ENCODE measurements around the gene RNPS1. TPM values are rescaled to one million over a fixed set of nuclear protein-coding genes. Genes with fewer than 3 reads are reported as not detected.

Gene RNPS1
- total and polyA plus RNA-seq, 4 donors = 95.5 to 101 (median 97.4) TPM

- Histone ChIP-seq H3K36me3 (ENCODE audit: control insufficient read depth in 1 of 2, insufficient read depth in 2 of 2, low read length in 1 of 2) (peaks cover 6 to 8% of the 10 kb centered on the region in 2 donors), H3K9me3 (ENCODE audit: control insufficient read depth, low read length) (no peaks in the 10 kb centered on the region), H3K27me3 (ENCODE audit: control insufficient read depth in 1 of 2, insufficient read depth in 2 of 2, low read length in 1 of 2) (no peaks in the 10 kb centered on the region), H3K4me3 (ENCODE audit: low read length in 2 of 2) (no peak overlapping the region), H3K4me1 (ENCODE audit: control insufficient read depth in 1 of 2, insufficient read depth in 2 of 2, low read length in 2 of 2) (no peaks in the 10 kb centered on the region), H3K27ac (ENCODE audit: low read depth in 1 of 2, low read length in 2 of 2) (no peak overlapping the region)
- intact Hi-C loops (cut with DNase I) = loop anchor here in 1 of 2 donors (10.0 kb wide), 1 partner anchor 98 kb away; the partner anchor contains the start of gene TRAF7
- ATAC-seq (ENCODE audit: low FRiP score) (no peak), DNase-seq (no peak)
- 95% methylated on average over 7 of the region's 7 CpGs for WGBS, 2 donors
These were observed 15.1 kb downstream of the RNPS1 start for GRCh38 chr16:2252806-2253148.

GRCh38 chr16:2251296-2252111 is 16.4 kb downstream of the RNPS1 start, which contains the start of gene ECI1:
ECI1 (minus strand) TSS chr16:2251587; CDS start chr16:2251566, 21 bp downstream.
- 1% methylated on average over 52 to 88 of the region's 88 CpGs for WGBS, 2 donors
- intact Hi-C loops (cut with DNase I) = loop anchor here (2.0 to 10.0 kb wide), 2 partner anchors 29 to 97 kb away; partner anchors contain the start of genes E4F1 (in 1 of the 2) and TRAF7 (in 1 of the 2)
- peaks cover 5 to 6% of the 10 kb centered on the region in 2 donors for H3K36me3 ChIP-seq (ENCODE audit: control insufficient read depth in 1 of 2, insufficient read depth in 2 of 2, low read length in 1 of 2)

GRCh38 chr16:2250652-2251295 is 17.2 kb downstream of the RNPS1 start:
- Histone ChIP-seq H3K4me1 (ENCODE audit: control insufficient read depth in 1 of 2, insufficient read depth in 2 of 2, low read length in 2 of 2) (no peaks in the 10 kb centered on the region), H3K4me3 (ENCODE audit: low read length in 2 of 2) (peak overlapping the region; percentile 79 to 98), H3K9me3 (ENCODE audit: control insufficient read depth, low read length) (no peaks in the 10 kb centered on the region), H3K36me3 (ENCODE audit: control insufficient read depth in 1 of 2, insufficient read depth in 2 of 2, low read length in 1 of 2) (peaks cover 3 to 6% of the 10 kb centered on the region in 2 donors), H3K27me3 (ENCODE audit: control insufficient read depth in 1 of 2, insufficient read depth in 2 of 2, low read length in 1 of 2) (no peaks in the 10 kb centered on the region), H3K27ac (ENCODE audit: low read depth in 1 of 2, low read length in 2 of 2) (peak overlapping the region in 1 of 2 donors; percentile 73)
- intact Hi-C loops (cut with DNase I) = loop anchor here (2.0 to 10.0 kb wide), 2 partner anchors 28 to 96 kb away; partner anchors contain the start of genes E4F1 (in 1 of the 2) and TRAF7 (in 1 of the 2)
- ATAC-seq (ENCODE audit: low FRiP score) (no peak), DNase-seq (no peak)
- WGBS, 2 donors = 2% methylated on average over 32 to 35 of the region's 35 CpGs

More at GRCh38 chr16:2251296-2252111, 16.4 kb downstream of the RNPS1 start, which contains the start of gene ECI1:
- H3K9me3 ChIP-seq (ENCODE audit: control insufficient read depth, low read length) = no peaks in the 10 kb centered on the region
- no peaks in the 10 kb centered on the region for H3K27me3 ChIP-seq (ENCODE audit: control insufficient read depth in 1 of 2, insufficient read depth in 2 of 2, low read length in 1 of 2)
- no peaks in the 10 kb centered on the region for H3K4me1 ChIP-seq (ENCODE audit: control insufficient read depth in 1 of 2, insufficient read depth in 2 of 2, low read length in 2 of 2)
- ATAC-seq (ENCODE audit: low FRiP score) = peak; percentile 98
- peak within 1 kb of the TSS; percentile 79 to 98 for H3K4me3 ChIP-seq (ENCODE audit: low read length in 2 of 2)
- DNase-seq = peak; percentile 98 to 99
- peak within 1 kb of the TSS in 1 of 2 donors; percentile 73 for H3K27ac ChIP-seq (ENCODE audit: low read depth in 1 of 2, low read length in 2 of 2)

- 80 to 88% methylated on average over 18 of the region's 18 CpGs for WGBS, 2 donors
These were observed 21.5 kb downstream of the RNPS1 start for GRCh38 chr16:2246301-2246885.

GRCh38 chr16:2244926-2245795 is 22.8 kb downstream of the RNPS1 start:
- Histone ChIP-seq H3K27ac (ENCODE audit: low read depth in 1 of 2, low read length in 2 of 2) (no peak overlapping the region), H3K4me1 (ENCODE audit: control insufficient read depth in 1 of 2, insufficient read depth in 2 of 2, low read length in 2 of 2) (no peaks in the 10 kb centered on the region), H3K36me3 (ENCODE audit: control insufficient read depth in 1 of 2, insufficient read depth in 2 of 2, low read length in 1 of 2) (peaks cover 0 to 3% of the 10 kb centered on the region in 2 donors), H3K4me3 (ENCODE audit: low read length in 2 of 2) (no peak overlapping the region), H3K9me3 (ENCODE audit: control insufficient read depth, low read length) (no peaks in the 10 kb centered on the region), H3K27me3 (ENCODE audit: control insufficient read depth in 1 of 2, insufficient read depth in 2 of 2, low read length in 1 of 2) (no peaks in the 10 kb centered on the region)
- ATAC-seq (ENCODE audit: low FRiP score) (no peak), DNase-seq (no peak)
- WGBS, 2 donors = 94% methylated on average over 30 of the region's 30 CpGs
- intact Hi-C loops (cut with DNase I) = no loop called here

More at GRCh38 chr16:2246301-2246885, 21.5 kb downstream of the RNPS1 start:
- ATAC-seq (ENCODE audit: low FRiP score) = no peak
- intact Hi-C loops (cut with DNase I) = no loop called here
- H3K27ac ChIP-seq (ENCODE audit: low read depth in 1 of 2, low read length in 2 of 2) = no peak overlapping the region
- no peak for DNase-seq
- peaks cover 0 to 3% of the 10 kb centered on the region in 2 donors for H3K36me3 ChIP-seq (ENCODE audit: control insufficient read depth in 1 of 2, insufficient read depth in 2 of 2, low read length in 1 of 2)
- no peaks in the 10 kb centered on the region for H3K9me3 ChIP-seq (ENCODE audit: control insufficient read depth, low read length)
- no peaks in the 10 kb centered on the region for H3K27me3 ChIP-seq (ENCODE audit: control insufficient read depth in 1 of 2, insufficient read depth in 2 of 2, low read length in 1 of 2)
- no peak overlapping the region for H3K4me3 ChIP-seq (ENCODE audit: low read length in 2 of 2)
- H3K4me1 ChIP-seq (ENCODE audit: control insufficient read depth in 1 of 2, insufficient read depth in 2 of 2, low read length in 2 of 2) = no peaks in the 10 kb centered on the region

GRCh38 chr16:2244301-2244700 is 23.6 kb downstream of the RNPS1 start:
- Histone ChIP-seq H3K27me3 (ENCODE audit: control insufficient read depth in 1 of 2, insufficient read depth in 2 of 2, low read length in 1 of 2) (no peaks in the 10 kb centered on the region), H3K4me3 (ENCODE audit: low read length in 2 of 2) (no peak overlapping the region), H3K4me1 (ENCODE audit: control insufficient read depth in 1 of 2, insufficient read depth in 2 of 2, low read length in 2 of 2) (no peaks in the 10 kb centered on the region), H3K36me3 (ENCODE audit: control insufficient read depth in 1 of 2, insufficient read depth in 2 of 2, low read length in 1 of 2) (peaks cover 0 to 3% of the 10 kb centered on the region in 2 donors), H3K27ac (ENCODE audit: low read depth in 1 of 2, low read length in 2 of 2) (no peak overlapping the region), H3K9me3 (ENCODE audit: control insufficient read depth, low read length) (no peaks in the 10 kb centered on the region)
- ATAC-seq (ENCODE audit: low FRiP score) (no peak), DNase-seq (no peak)
- 70 to 79% methylated on average over 17 of the region's 17 CpGs for whole genome bisulfite sequencing, 2 donors
- intact Hi-C loops (cut with DNase I) = no loop called here

GRCh38 chr16:2243781-2244180 is 24.1 kb downstream of the RNPS1 start:
- 95 to 96% methylated on average over 11 of the region's 11 CpGs for WGBS, 2 donors
- Histone ChIP-seq H3K9me3 (ENCODE audit: control insufficient read depth, low read length) (no peaks in the 10 kb centered on the region), H3K4me1 (ENCODE audit: control insufficient read depth in 1 of 2, insufficient read depth in 2 of 2, low read length in 2 of 2) (no peaks in the 10 kb centered on the region), H3K4me3 (ENCODE audit: low read length in 2 of 2) (no peak overlapping the region), H3K27ac (ENCODE audit: low read depth in 1 of 2, low read length in 2 of 2) (no peak overlapping the region), H3K36me3 (ENCODE audit: control insufficient read depth in 1 of 2, insufficient read depth in 2 of 2, low read length in 1 of 2) (peaks cover 0 to 3% of the 10 kb centered on the region in 2 donors), H3K27me3 (ENCODE audit: control insufficient read depth in 1 of 2, insufficient read depth in 2 of 2, low read length in 1 of 2) (no peaks in the 10 kb centered on the region)
- no peak for DNase-seq
- no peak for ATAC-seq (ENCODE audit: low FRiP score)
- intact Hi-C loops (cut with DNase I) = no loop called here

GRCh38 chr16:2243031-2243528 is 24.8 kb downstream of the RNPS1 start:
- intact Hi-C loops (cut with DNase I) = no loop called here
- WGBS, 2 donors = 94 to 98% methylated on average over 19 of the region's 19 CpGs
- no peak for ATAC-seq (ENCODE audit: low FRiP score)
- Histone ChIP-seq H3K4me3 (ENCODE audit: low read length in 2 of 2) (no peak overlapping the region), H3K9me3 (ENCODE audit: control insufficient read depth, low read length) (no peaks in the 10 kb centered on the region), H3K4me1 (ENCODE audit: control insufficient read depth in 1 of 2, insufficient read depth in 2 of 2, low read length in 2 of 2) (no peaks in the 10 kb centered on the region), H3K27ac (ENCODE audit: low read depth in 1 of 2, low read length in 2 of 2) (no peak overlapping the region), H3K36me3 (ENCODE audit: control insufficient read depth in 1 of 2, insufficient read depth in 2 of 2, low read length in 1 of 2) (peaks cover 0 to 3% of the 10 kb centered on the region in 2 donors), H3K27me3 (ENCODE audit: control insufficient read depth in 1 of 2, insufficient read depth in 2 of 2, low read length in 1 of 2) (no peaks in the 10 kb centered on the region)
- DNase-seq = no peak

All from aorta (tissue), 5 donors.